GM18951 (cell line): ENCODE measurements around the gene GLS.
"Not testable (repeated sequence)": the region's sequence is repeated elsewhere in the genome, so short reads cannot be mapped to it uniquely, and the experiment has no call there.

ENCODE experiments used
- POLR2A ChIP-seq: IDR thresholded peaks from 4 replicates; pipeline ENCODE4 v1.6.1; 2011; ENCODE audit warnings: mild to moderate bottlenecking; ENCODE audit not compliant: insufficient read length, insufficient read depth; ENCODE audit errors: extremely low read depth
- in situ Hi-C: fragments of 300-500 bp; cut with MboI; formaldehyde crosslinking; loops from one replicate; pipeline ENCODE4 v1.12.0; 2022; ENCODE audit warnings: low sequenced_read_pairs, mixed read lengths, inconsistent platforms; ENCODE audit not compliant: unreplicated experiment

Gene GLS

DNA sequence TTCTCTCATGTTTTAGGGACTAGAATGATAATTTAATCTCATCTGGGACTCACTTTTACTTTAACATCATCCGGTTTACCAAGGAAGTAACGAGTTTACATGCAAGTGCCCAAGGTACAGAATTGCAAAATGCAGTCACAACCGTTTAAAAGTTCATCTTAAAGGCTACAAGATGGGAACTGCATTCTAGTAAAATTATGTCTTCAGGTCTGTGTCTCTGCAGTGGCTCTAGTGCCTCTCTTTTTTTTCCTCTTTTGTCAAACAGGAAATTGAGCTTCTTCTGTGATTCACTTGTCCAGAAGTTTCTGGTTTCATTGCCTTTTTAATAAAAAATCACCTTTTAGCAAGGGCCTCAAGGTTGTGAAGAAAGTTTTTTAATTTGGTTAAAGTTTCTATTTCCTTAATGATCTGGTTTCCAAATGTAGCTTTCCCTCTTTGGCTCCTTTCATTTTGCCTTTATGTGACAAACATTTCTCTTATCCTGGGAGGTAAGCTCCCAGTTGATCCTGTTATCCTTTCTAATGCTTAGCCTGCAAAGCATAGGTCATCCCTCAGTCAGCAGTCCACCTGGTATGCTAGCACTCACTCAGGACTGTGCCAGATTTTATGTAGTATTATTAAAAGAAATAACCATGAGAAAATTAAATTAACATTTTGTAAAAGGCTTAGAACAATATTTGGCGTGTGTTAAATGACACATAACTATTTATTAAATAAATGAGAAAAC is 2.4 kb downstream of the GLS start:
- TF ChIP-seq POLR2A, result no peak
- in situ Hi-C loops, result no loop called here

DNA sequence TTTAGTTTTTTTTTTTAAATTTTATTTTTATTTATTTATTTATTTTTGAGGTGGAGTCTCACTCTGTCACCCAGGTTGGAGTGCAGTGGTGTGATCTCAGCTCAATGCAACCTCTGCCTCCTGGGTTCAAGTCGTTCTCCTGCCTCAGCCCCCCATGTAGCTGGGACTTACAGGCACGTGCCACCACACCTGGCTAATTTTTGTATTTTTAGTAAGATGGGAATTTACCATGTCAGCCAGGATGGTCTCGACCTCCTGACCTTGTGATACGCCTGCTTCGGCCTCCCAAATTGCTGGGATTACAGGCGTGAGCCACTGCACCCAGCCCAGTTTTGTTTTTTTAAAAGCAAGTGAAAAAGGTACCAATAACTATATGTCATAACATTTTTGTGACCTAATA is 5.2 kb downstream of the GLS start:
- in situ Hi-C loops, result not testable (repeated sequence)

- no peak for TF ChIP-seq POLR2A
- in situ Hi-C loops, result no loop called here
Measured at GRCh38 chr2:190887089-190887488, 6.5 kb downstream of the GLS start.

- in situ Hi-C loops, result no loop called here
- TF ChIP-seq POLR2A, result no peak
Measured at GRCh38 chr2:190888449-190888848, 7.8 kb downstream of the GLS start.

GRCh38 chr2:190889175-190889943 is 8.7 kb downstream of the GLS start:
- TF ChIP-seq POLR2A, result no peak
- in situ Hi-C loops, result no loop called here

- in situ Hi-C loops, result no loop called here
Measured at GRCh38 chr2:190891372-190891771, 10.8 kb downstream of the GLS start.

DNA sequence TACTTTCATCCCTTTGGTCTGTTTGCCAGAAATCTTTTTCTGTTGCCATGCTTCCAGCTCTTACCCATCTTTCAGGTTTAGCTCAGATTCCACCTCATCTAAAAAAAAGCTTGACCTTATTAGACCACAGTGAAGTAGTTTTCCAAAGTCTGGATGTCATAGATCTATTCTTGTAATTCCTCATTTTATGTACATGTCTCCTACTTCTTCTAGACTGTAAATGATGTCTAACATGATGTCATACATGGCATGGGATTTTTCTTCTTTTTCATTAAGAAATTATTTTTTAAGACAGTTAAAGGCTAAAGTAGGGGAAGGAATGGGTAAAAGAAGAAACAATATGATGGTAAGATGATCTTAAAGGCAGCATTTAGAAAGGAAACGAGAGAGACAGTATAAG is 11.3 kb downstream of the GLS start:
- no peak for TF ChIP-seq POLR2A
- in situ Hi-C loops, result no loop called here

More at GRCh38 chr2:190891372-190891771, 10.8 kb downstream of the GLS start:
- TF ChIP-seq POLR2A, result no peak

DNA sequence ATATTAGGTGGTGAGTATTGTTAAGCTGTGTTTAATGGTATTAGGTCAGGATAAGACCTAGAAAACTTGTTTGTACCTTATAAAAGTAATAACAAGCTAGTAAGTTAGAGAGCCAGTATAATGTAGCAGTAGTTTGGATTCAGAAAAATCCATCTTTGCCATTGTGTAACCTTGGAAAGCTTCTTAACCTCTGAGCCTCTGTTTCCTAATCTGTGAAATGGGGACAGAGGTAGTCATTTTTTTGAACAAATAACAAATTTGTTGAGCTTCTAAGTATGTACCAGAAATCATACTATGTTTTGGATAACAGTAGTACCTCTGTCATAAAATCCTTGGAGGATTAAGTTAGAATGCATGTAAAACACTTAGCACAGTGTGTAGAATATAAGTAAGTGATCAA is 12.5 kb downstream of the GLS start:
- in situ Hi-C loops, result no loop called here
- TF ChIP-seq POLR2A, result no peak

GRCh38 chr2:190896477-190896876 is 15.9 kb downstream of the GLS start:
- in situ Hi-C loops, result no loop called here
- no peak for TF ChIP-seq POLR2A

- in situ Hi-C loops, result no loop called here
- no peak for TF ChIP-seq POLR2A
Measured at GRCh38 chr2:190903693-190904450, 23.3 kb downstream of the GLS start.

GRCh38 chr2:190904640-190905261 is 24.1 kb downstream of the GLS start:
- TF ChIP-seq POLR2A, result no peak
- in situ Hi-C loops, result no loop called here

DNA sequence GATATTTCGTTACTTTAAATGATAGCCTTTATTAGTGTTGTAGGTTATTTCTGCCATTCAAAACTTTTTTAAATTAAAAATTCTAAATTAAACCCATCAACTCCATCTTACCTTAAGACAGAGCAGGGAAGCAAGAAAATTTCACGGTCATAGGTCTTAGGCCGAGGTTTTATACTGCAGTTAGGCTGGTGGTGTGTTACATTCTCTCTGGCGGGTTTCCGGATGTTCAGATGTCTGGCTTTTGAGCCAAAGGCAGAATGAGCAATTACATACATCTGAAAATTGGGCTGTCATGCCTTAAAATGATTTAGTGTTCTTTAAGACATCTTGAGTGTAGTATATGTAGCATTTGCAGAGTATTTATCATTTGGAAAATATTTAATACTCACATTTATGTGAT is 27.9 kb downstream of the GLS start:
- in situ Hi-C loops, result no loop called here

DNA sequence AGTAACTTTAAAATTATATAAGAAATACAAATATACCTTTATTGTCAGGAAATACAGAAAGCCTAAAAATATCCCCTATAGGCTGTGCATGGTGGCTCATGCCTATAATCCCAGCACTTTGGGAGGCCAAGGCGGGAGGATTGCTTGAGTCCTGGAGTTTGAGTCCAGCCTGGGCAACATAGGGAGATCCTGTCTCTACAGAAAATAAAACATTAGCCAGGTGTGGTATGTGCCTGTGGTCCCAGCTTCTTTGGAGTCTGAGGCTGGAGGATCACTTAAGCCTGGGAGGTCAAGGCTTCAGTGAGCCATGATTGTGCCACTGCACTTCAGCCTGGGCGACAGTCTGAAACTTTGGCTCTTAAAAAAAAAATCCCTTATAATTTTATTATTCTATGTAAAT is 29.1 kb downstream of the GLS start:
- in situ Hi-C loops, result no loop called here

More for the DNA sequence above, 27.9 kb downstream of the GLS start:
- no peak for TF ChIP-seq POLR2A

More for the DNA sequence above, 29.1 kb downstream of the GLS start:
- TF ChIP-seq POLR2A, result no peak
